Upper lobe of left lung (tissue), 4 donors: Measurements from ENCODE around the gene ACACB.

ENCODE experiments used
- CTCF ChIP-seq, 6 experiments: fragments of 450-650 bp in 4 of 6; fragments of 200-600 bp in 2 of 6; sonication (generic) in 2 of 6; IDR thresholded peaks; one replicate each; pipeline ENCODE4 v1.5.1; 2016 to 2019; ENCODE audit warnings: antibody characterized with exemption in 6 of 6
- EP300 ChIP-seq, 4 donors: sonication (generic); formaldehyde crosslinking; IDR thresholded peaks; one replicate each; pipeline ENCODE4 v1.5.1; 2017; ENCODE audit warnings: antibody characterized with exemption in 4 of 4, control low read depth in 2 of 4
- POLR2A ChIP-seq, 4 donors: fragments of 450-650 bp; IDR thresholded peaks; one replicate each; pipeline ENCODE4 v1.5.1; 2016 to 2017; ENCODE audit warnings: antibody characterized with exemption in 4 of 4, mild to moderate bottlenecking in 2 of 4

- TF ChIP-seq CTCF (IDR thresholded peaks at IDR 0.05) (no peak), EP300 (IDR thresholded peaks at IDR 0.05) (no peak), POLR2A (IDR thresholded peaks at IDR 0.05) (no peak)
These were observed 85.1 kb downstream of the ACACB start for GRCh38 chr12:109201496-109201885.
